Activated naive CD8-positive, alpha-beta T cell treated with anti-CD3 and anti-CD28 coated beads for 36 hours (primary cell): Measurements from ENCODE around the gene ANKFN1. TPM values are rescaled to one million over a fixed set of nuclear protein-coding genes. Genes with fewer than 3 reads are reported as not detected.

Source experiments
- DNase-seq: peaks from one replicate; pipeline ENCODE4 v3.0.0; 2021
- H3K27ac Mint-ChIP-seq: one replicate; pipeline ENCODE4 v1.8.0; 2022; ENCODE audit warnings: mild to moderate bottlenecking, moderate library complexity, mixed read lengths
- H3K27me3 Mint-ChIP-seq: one replicate; pipeline ENCODE4 v1.8.0; 2022; ENCODE audit warnings: mild to moderate bottlenecking, mixed read lengths
- H3K36me3 Mint-ChIP-seq: one replicate; pipeline ENCODE4 v1.8.0; 2021; ENCODE audit warnings: mild to moderate bottlenecking, mixed read lengths
- H3K4me1 Mint-ChIP-seq: one replicate; pipeline ENCODE4 v1.8.0; 2021; ENCODE audit warnings: mixed read lengths
- H3K4me3 Mint-ChIP-seq: one replicate; pipeline ENCODE4 v1.8.0; 2022; ENCODE audit warnings: mild to moderate bottlenecking, moderate library complexity, mixed read lengths
- H3K9me3 Mint-ChIP-seq: one replicate; pipeline ENCODE4 v1.8.0; 2022; ENCODE audit warnings: mixed read lengths
- total RNA-seq, 2 experiments: library from RNA; stranded (reverse); gene quantifications; one replicate each; pipeline ENCODE4 v1.2.3, GENCODE V29; 2021

The ANKFN1 gene
- total RNA-seq, 2 experiments from 2014 or later, result not detected

DNA sequence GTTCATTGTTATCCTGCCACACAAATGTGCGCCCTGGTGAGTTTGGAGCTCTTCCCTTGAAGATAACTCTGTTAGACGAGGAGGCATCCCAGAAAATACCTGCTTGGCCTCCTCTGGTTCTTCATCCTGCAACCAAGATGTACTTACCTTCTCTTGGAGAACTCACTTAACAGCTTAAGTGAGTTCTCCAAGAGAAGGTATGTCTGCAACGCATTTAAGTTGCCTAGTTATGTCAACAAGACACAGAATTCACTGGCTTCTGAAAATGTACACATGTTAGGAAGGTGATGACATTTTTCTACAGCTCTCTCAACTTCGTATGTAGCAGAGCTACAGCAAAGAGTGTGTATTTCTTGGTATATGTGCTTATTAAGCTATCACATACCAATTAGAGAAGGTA is 361.6 kb downstream of the ANKFN1 start:
- Mint-ChIP-seq H3K27ac (no peak overlapping the region), H3K36me3 (no peaks in the 10 kb centered on the region), H3K4me3 (no peak overlapping the region), H3K4me1 (no peaks in the 10 kb centered on the region), H3K9me3 (no peaks in the 10 kb centered on the region), H3K27me3 (no peaks in the 10 kb centered on the region)
- DNase-seq, result no peak

GRCh38 chr17:56521414-56522141 is 368.3 kb downstream of the ANKFN1 start:
- Mint-ChIP-seq H3K27me3 (peaks cover 14% of the 10 kb centered on the region), H3K4me1 (no peaks in the 10 kb centered on the region), H3K36me3 (no peaks in the 10 kb centered on the region), H3K27ac (no peak overlapping the region), H3K4me3 (no peak overlapping the region), H3K9me3 (no peaks in the 10 kb centered on the region)
- DNase-seq, result no peak

DNA sequence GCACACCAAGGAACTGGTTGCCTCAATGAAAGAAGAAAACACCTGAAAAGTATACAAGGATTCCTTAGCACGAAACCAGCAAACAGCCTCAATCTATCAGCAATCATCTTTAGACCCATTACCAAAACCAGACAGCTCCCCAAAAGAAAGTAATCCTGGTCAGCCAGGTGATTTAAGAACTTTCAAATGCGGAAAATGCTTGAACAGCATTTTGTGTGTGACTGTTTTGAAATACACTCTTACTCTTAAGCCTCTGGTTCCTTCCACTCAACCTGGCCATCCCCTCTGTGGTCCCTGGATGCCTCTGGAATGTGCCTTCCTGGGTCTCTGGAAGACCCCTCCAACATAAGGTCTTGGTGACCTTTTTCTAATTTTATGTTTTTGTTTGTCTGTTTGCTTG is 369.8 kb downstream of the ANKFN1 start:
- no peaks in the 10 kb centered on the region for H3K4me1 Mint-ChIP-seq
- H3K27ac Mint-ChIP-seq, result no peak overlapping the region
- H3K27me3 Mint-ChIP-seq, result peaks cover 14% of the 10 kb centered on the region
- H3K4me3 Mint-ChIP-seq, result no peak overlapping the region
- H3K9me3 Mint-ChIP-seq, result no peaks in the 10 kb centered on the region
- no peak for DNase-seq
- H3K36me3 Mint-ChIP-seq, result no peaks in the 10 kb centered on the region

- Mint-ChIP-seq H3K9me3 (no peaks in the 10 kb centered on the region), H3K27me3 (peaks cover 13% of the 10 kb centered on the region)
Observed at GRCh38 chr17:56528696-56529095, 375.4 kb downstream of the ANKFN1 start.

DNA sequence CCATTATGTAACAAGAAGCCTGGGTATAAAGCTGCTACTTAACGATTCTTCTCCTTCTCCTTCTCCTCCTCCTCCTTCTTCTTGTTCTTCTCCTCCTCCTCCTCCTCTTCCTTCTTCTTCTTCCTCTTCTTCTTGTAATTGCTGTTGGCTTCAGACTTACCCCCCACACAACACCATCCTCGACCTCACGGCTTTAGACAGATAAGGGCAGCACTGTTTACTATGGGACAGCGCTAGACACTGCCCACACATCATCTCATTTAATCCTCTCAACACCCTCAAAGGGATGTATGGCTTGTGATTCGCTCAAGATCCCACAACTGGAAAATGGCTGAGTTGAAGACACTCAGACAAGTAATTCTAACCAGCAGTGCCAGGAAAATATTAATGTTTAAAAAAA is 379.7 kb downstream of the ANKFN1 start:
- Mint-ChIP-seq H3K36me3 (no peaks in the 10 kb centered on the region), H3K9me3 (no peaks in the 10 kb centered on the region), H3K4me1 (no peaks in the 10 kb centered on the region), H3K4me3 (no peak overlapping the region), H3K27ac (no peak overlapping the region), H3K27me3 (peaks cover 18% of the 10 kb centered on the region)
- no peak for DNase-seq

More at GRCh38 chr17:56528696-56529095, 375.4 kb downstream of the ANKFN1 start:
- no peak overlapping the region for H3K4me3 Mint-ChIP-seq
- H3K27ac Mint-ChIP-seq, result no peak overlapping the region
- H3K36me3 Mint-ChIP-seq, result no peaks in the 10 kb centered on the region
- H3K4me1 Mint-ChIP-seq, result no peaks in the 10 kb centered on the region
- no peak for DNase-seq

- Mint-ChIP-seq H3K4me3 (no peak overlapping the region), H3K4me1 (no peaks in the 10 kb centered on the region), H3K27ac (no peak overlapping the region), H3K9me3 (peaks cover 4% of the 10 kb centered on the region), H3K27me3 (peaks cover 25% of the 10 kb centered on the region), H3K36me3 (no peaks in the 10 kb centered on the region)
- DNase-seq, result no peak
Observed at GRCh38 chr17:56536766-56537165, 383.5 kb downstream of the ANKFN1 start.

GRCh38 chr17:56540836-56541235 is 387.6 kb downstream of the ANKFN1 start:
- no peaks in the 10 kb centered on the region for H3K36me3 Mint-ChIP-seq
- H3K4me1 Mint-ChIP-seq, result no peaks in the 10 kb centered on the region
- peaks cover 13% of the 10 kb centered on the region for H3K27me3 Mint-ChIP-seq
- peaks cover 4% of the 10 kb centered on the region for H3K9me3 Mint-ChIP-seq
- H3K4me3 Mint-ChIP-seq, result no peak overlapping the region
- no peak for DNase-seq
- H3K27ac Mint-ChIP-seq, result no peak overlapping the region

GRCh38 chr17:56543280-56543679 is 390.0 kb downstream of the ANKFN1 start:
- H3K4me3 Mint-ChIP-seq, result no peak overlapping the region
- no peak for DNase-seq
- H3K4me1 Mint-ChIP-seq, result no peaks in the 10 kb centered on the region
- no peak overlapping the region for H3K27ac Mint-ChIP-seq
- H3K9me3 Mint-ChIP-seq, result peaks cover 4% of the 10 kb centered on the region
- H3K36me3 Mint-ChIP-seq, result no peaks in the 10 kb centered on the region
- peaks cover 13% of the 10 kb centered on the region for H3K27me3 Mint-ChIP-seq

DNA sequence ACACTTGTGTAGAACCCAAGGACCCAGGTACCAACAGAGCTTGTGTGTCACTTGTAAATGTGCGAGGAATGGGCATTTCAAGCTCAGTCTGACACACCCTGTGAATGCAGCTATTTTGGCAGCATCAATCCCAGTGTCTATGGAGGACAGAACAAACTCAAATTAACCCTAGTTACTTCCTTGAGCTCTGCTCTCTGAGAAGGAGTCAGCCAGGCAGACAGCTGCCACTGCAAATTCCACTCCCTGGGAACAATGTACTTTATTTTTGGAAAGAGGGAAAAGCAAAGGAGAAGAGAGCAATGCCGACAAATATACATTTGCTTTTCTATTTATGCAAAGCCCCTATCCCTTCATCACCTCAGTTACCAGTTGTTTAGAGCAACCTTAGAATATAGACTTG is 391.8 kb downstream of the ANKFN1 start:
- H3K4me1 Mint-ChIP-seq, result no peaks in the 10 kb centered on the region
- H3K36me3 Mint-ChIP-seq, result no peaks in the 10 kb centered on the region
- DNase-seq, result no peak
- H3K27me3 Mint-ChIP-seq, result peaks cover 6% of the 10 kb centered on the region
- H3K9me3 Mint-ChIP-seq, result no peaks in the 10 kb centered on the region
- H3K27ac Mint-ChIP-seq, result no peak overlapping the region
- H3K4me3 Mint-ChIP-seq, result no peak overlapping the region

- Mint-ChIP-seq H3K27ac (no peak overlapping the region), H3K4me1 (no peaks in the 10 kb centered on the region), H3K27me3 (peaks cover 6% of the 10 kb centered on the region), H3K4me3 (no peak overlapping the region), H3K9me3 (no peaks in the 10 kb centered on the region), H3K36me3 (no peaks in the 10 kb centered on the region)
- no peak for DNase-seq
Observed at GRCh38 chr17:56545930-56546329, 392.7 kb downstream of the ANKFN1 start.

DNA sequence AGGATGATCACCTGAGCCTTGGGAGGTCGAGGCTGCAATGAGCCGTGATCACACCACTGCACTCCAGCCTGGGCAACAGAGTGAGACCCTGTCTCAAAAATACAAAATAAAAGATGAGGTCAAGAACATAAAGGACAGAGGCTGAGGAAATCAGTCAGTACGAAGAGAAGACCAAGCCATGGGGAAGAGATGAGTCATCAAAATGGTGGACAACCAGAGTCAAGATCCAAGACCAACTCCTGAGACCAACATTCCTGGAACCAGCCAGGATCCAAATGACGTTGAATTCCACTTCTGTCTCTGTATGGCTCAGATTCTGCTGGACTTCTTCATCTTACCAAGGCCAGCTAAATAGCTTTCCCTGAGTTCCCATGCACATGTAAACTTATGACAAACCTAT is 395.4 kb downstream of the ANKFN1 start:
- no peaks in the 10 kb centered on the region for H3K4me1 Mint-ChIP-seq
- DNase-seq, result no peak
- no peaks in the 10 kb centered on the region for H3K27me3 Mint-ChIP-seq
- no peaks in the 10 kb centered on the region for H3K36me3 Mint-ChIP-seq
- no peaks in the 10 kb centered on the region for H3K9me3 Mint-ChIP-seq
- H3K4me3 Mint-ChIP-seq, result no peak overlapping the region
- H3K27ac Mint-ChIP-seq, result no peak overlapping the region

DNA sequence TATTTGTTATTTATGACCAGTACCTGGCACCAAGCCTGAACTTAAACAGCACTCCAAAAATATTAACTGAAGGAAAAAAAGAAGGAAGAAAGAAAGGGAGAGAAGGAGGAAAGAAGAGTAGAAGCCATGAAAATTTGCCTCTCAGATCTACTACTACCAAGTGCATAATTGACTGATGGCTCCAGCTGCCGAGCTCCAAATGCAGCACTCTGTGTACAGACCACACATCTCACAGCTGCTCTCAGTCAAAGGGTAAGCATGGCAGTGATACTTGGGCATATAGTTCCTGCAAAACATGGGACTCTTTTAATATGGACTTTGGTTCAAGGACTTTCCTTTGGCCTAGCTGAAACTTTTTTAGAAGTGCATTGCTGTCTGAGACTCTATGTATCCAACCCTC is 396.2 kb downstream of the ANKFN1 start:
- Mint-ChIP-seq H3K27me3 (no peaks in the 10 kb centered on the region), H3K4me1 (no peaks in the 10 kb centered on the region), H3K9me3 (no peaks in the 10 kb centered on the region), H3K27ac (no peak overlapping the region), H3K4me3 (no peak overlapping the region), H3K36me3 (no peaks in the 10 kb centered on the region)
- DNase-seq, result no peak

DNA sequence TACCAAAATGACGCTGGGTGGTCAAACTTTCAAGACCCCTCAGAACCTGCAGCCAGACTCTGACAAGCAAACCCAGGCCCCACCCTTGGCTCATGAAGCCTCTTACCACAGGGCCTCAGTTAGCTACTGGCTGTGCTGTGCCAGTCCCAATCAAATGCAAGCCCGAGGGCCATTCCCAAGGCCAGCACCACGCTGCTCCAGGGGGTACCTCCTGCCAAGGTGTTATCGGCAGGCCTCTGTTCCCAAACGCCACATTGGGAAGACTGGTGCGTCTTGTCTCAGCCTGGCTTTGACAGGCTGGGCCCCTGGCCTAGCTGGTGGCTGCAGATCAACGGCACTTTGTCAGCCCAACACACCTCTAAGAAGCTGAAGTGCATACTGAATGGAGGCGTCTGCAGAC is 404.4 kb downstream of the ANKFN1 start:
- H3K27ac Mint-ChIP-seq, result no peak overlapping the region
- no peak for DNase-seq
- H3K27me3 Mint-ChIP-seq, result no peaks in the 10 kb centered on the region
- H3K36me3 Mint-ChIP-seq, result no peaks in the 10 kb centered on the region
- H3K4me1 Mint-ChIP-seq, result no peaks in the 10 kb centered on the region
- no peaks in the 10 kb centered on the region for H3K9me3 Mint-ChIP-seq
- no peak overlapping the region for H3K4me3 Mint-ChIP-seq

GRCh38 chr17:56558088-56558487 is 404.8 kb downstream of the ANKFN1 start:
- H3K4me1 Mint-ChIP-seq, result no peaks in the 10 kb centered on the region
- no peak overlapping the region for H3K4me3 Mint-ChIP-seq
- H3K36me3 Mint-ChIP-seq, result no peaks in the 10 kb centered on the region
- H3K27ac Mint-ChIP-seq, result no peak overlapping the region
- no peaks in the 10 kb centered on the region for H3K27me3 Mint-ChIP-seq
- no peak for DNase-seq
- H3K9me3 Mint-ChIP-seq, result no peaks in the 10 kb centered on the region
